GM21825 (cell line): ENCODE results near the gene OR2A7.
"Not testable (repeated sequence)": the region's sequence is repeated elsewhere in the genome, so short reads cannot be mapped to it uniquely, and the experiment has no call there.

Source experiments
- ATAC-seq: cut with Tn5 transposase; IDR thresholded peaks from one replicate; pipeline ENCODE4 v1.9.1; 2021; ENCODE audit warnings: mild to moderate bottlenecking, moderate library complexity; ENCODE audit not compliant: unreplicated experiment

OR2A7 gene

GRCh38 chr7:144255471-144255897, 9.1 kb downstream of the OR2A7 start:
- ATAC-seq = no peak

DNA sequence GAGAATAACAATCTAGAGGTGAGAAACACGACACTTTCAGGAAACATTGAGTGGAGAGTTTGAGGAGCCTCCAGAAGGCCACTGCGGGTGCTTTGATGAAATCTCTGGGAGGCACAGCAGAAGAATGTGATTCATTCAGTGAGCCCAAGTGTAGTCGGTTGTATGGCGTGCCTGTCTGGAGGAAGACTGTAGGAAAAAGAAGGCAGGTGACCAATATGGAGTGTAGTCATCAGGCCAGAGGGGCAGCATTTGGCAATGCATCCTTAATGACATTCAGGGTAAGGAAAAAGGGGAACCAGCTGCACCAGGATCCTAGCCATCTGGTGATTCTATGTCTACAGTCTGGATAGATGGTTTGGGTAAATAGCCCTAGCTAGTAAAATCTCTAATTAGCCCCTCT, 12.3 kb downstream of the OR2A7 start:
- ATAC-seq = not testable (repeated sequence)

DNA sequence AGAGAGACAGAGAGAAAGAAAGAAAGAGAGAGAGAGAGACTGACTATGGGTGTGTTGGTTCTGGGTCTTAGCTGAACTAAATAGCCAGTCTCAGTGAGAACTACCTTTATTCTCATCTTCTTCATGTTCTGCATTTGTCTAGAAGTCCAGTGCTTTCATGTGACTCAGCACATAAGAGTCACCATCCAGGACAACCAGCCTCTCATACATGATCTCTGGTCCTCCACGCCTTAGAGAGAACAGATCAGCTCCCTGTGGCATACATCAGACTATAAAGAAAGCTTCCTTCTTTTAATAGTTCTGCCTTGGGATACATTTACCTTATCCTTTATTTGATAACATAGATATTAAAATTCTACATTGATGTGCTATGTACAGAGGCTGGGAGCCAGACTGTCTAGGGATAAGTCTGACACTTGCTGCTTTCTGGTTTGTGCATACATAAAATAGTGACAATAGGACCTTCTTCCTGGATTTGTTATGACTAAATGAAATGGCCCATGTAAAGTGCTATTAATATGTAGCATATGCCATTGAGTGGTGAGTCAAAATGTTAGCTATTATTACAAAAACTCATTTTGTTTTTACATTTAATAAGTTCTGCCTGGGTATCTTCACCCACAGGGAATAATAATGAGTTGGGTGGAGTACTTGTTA, 16.8 kb downstream of the OR2A7 start:
- not testable (repeated sequence) for ATAC-seq

- ATAC-seq = not testable (repeated sequence)
These were observed 17.6 kb downstream of the OR2A7 start for GRCh38 chr7:144246967-144247366.

- not testable (repeated sequence) for ATAC-seq
These were observed 19.2 kb downstream of the OR2A7 start for GRCh38 chr7:144245372-144245771.

- ATAC-seq = not testable (repeated sequence)
These were observed 25.2 kb downstream of the OR2A7 start, which contains the start of gene OR2A42 for GRCh38 chr7:144239365-144239764. OR2A42 (minus strand) TSS chr7:144239605; CDS start chr7:144232843, 6,762 bp downstream.

GRCh38 chr7:144238530-144239082, 26.0 kb downstream of the OR2A7 start:
- ATAC-seq = not testable (repeated sequence)

DNA sequence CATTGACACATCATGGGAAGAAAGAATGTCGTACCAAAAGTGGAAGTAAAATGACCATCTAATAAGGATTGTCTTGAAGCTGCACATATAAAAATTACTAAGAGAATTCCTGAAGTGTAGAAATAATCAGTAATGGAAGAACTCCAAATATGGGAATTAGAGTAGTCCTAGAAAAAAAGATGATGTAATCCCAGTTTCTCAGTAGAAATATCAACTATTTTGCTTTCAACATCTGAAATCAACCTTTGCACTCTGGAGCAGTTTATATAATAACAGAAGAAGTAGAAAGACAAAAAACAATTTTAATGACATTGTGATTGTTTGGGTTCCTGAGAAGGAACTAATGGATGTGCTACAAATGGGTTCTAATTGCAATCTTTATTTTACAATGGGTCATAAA, 31.6 kb downstream of the OR2A7 start:
- ATAC-seq = not testable (repeated sequence)

DNA sequence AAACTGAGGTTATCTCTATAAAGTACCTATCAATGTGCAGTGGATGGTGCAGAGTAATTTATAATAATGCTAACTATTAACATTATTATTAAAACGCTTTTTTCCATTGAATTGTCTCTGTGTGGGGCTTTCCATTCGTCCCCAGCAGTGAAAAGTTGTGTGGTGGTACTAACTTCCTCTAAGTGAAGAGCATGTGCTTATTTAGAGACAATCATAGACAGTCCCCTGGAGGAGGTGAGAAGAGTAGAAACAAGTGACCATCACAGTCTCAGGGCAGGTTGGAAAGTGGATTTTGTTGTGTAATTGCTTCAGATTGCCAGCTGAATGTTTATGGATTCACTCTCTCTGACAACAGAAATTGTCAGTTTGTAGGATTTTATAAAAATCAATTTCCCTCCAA, 33.6 kb downstream of the OR2A7 start:
- ATAC-seq = not testable (repeated sequence)

GRCh38 chr7:144228810-144229209, 35.8 kb downstream of the OR2A7 start:
- not testable (repeated sequence) for ATAC-seq

DNA sequence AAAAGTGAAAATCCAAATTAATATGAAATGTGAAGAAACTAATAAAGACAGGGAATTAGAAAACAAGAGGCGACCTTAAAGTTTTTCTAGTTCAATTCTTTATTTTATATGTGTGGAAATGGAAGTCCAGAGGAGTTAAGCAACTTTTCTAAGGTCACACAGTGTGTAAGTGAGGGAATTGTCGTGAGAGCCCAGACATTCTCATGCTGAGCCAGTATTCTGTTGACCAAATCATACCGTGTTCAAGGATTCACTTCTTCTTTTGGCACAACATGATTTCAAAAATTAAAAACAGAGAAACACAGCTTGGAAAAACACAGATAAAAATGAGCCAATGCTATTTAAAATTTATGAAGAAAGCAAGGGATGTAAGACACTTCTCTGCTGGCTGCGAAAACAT, 37.7 kb downstream of the OR2A7 start:
- not testable (repeated sequence) for ATAC-seq

GRCh38 chr7:144223675-144224074, 40.9 kb downstream of the OR2A7 start:
- not testable (repeated sequence) for ATAC-seq

DNA sequence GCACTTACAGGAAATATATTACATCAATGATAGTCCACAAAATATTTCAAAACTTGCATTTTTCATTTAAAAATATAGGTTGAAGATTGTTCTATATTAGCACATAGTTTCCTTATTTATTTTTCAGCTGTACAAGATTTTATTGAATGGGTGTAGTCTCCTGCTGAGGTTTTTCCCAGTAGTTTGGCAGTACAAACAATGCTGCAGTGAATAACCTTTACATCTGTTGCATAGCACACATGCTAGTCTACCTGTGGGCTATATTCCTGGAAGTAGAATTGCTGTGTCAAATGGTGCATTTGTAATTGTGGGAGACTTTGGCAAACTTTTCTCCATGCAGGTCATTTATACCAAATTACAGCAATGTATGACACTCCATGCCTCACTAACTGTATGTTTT, 44.1 kb downstream of the OR2A7 start:
- ATAC-seq = not testable (repeated sequence)

GRCh38 chr7:144219149-144219548, 45.4 kb downstream of the OR2A7 start:
- ATAC-seq = not testable (repeated sequence)

GRCh38 chr7:144218581-144218980, 46.0 kb downstream of the OR2A7 start:
- ATAC-seq = not testable (repeated sequence)

GRCh38 chr7:144217200-144217599, 47.4 kb downstream of the OR2A7 start:
- not testable (repeated sequence) for ATAC-seq
